Endometrium (tissue), 2 donors: Measurements from ENCODE around the gene CA11.

ENCODE experiments used
- FAIRE-seq: peaks from 2 replicates; lab custom pipeline; 2012; peaks lifted over from hg19 to GRCh38; lab: Jason Lieb, UNC
- donor health status: control.
- donor health status: control.

Gene CA11

GRCh38 chr19:48628486-48629296, 17.3 kb downstream of the CA11 start:
- FAIRE-seq, result no peak

- FAIRE-seq, result no peak
Observed at GRCh38 chr19:48627865-48628314, 18.1 kb downstream of the CA11 start.

GRCh38 chr19:48627201-48627864, 18.7 kb downstream of the CA11 start:
- no peak for FAIRE-seq

GRCh38 chr19:48625891-48626327, 20.1 kb downstream of the CA11 start:
- FAIRE-seq, result no peak

GRCh38 chr19:48624791-48625723, 20.9 kb downstream of the CA11 start:
- no peak for FAIRE-seq

- peak; percentile 69 for FAIRE-seq
Observed at GRCh38 chr19:48624067-48624594, 21.9 kb downstream of the CA11 start.

- FAIRE-seq, result no peak
Observed at GRCh38 chr19:48623556-48624066, 22.4 kb downstream of the CA11 start.

- no peak for FAIRE-seq
Observed at GRCh38 chr19:48619692-48620585, 26.0 kb downstream of the CA11 start.

GRCh38 chr19:48618916-48619691, 26.9 kb downstream of the CA11 start, which contains the start of the genes RPL18 and SPHK2:
Gene RPL18, minus strand, starts transcription at chr19:48619178. Its CDS starts 35 bp downstream, at chr19:48619143.
Gene SPHK2, plus strand, starts transcription at chr19:48619506. Its CDS starts 1,009 bp downstream, at chr19:48620515.
- peak; percentile 96 for FAIRE-seq

GRCh38 chr19:48618278-48618915, 27.6 kb downstream of the CA11 start:
- FAIRE-seq, result no peak

- no peak for FAIRE-seq
Observed at GRCh38 chr19:48617146-48617937, 28.6 kb downstream of the CA11 start.

- no peak for FAIRE-seq
Observed at GRCh38 chr19:48616491-48617056, 29.4 kb downstream of the CA11 start.

GRCh38 chr19:48616041-48616436, 29.9 kb downstream of the CA11 start:
- FAIRE-seq, result no peak

- FAIRE-seq, result no peak
Observed at GRCh38 chr19:48615231-48616040, 30.6 kb downstream of the CA11 start.

- no peak for FAIRE-seq
Observed at GRCh38 chr19:48614436-48615230, 31.4 kb downstream of the CA11 start, which contains the start of gene FAM83E. Gene FAM83E, minus strand, starts transcription at chr19:48615076. Its CDS starts 1,704 bp downstream, at chr19:48613372.

- no peak for FAIRE-seq
Observed at GRCh38 chr19:48613852-48614435, 32.0 kb downstream of the CA11 start.
